WERI-Rb-1 (cell line): ENCODE data around the gene SPOCK1.

Experiments
- DNase-seq: peaks from one replicate; pipeline ENCODE4 v3.0.0-alpha.2; 2020
- H3K27ac ChIP-seq: fragments of 250-450 bp; sonication (Bioruptor Pico); 2 replicates; pipeline ENCODE4 v1.5.1; 2020; ENCODE audit warnings: mild to moderate bottlenecking, moderate library complexity
- H3K27me3 ChIP-seq: fragments of 250-450 bp; sonication (Bioruptor Pico); 2 replicates; pipeline ENCODE4 v1.5.1; 2021; ENCODE audit warnings: mild to moderate bottlenecking, low read depth, moderate library complexity; ENCODE audit not compliant: insufficient read depth, severe bottlenecking
- H3K36me3 ChIP-seq: fragments of 250-450 bp; sonication (Bioruptor Pico); 2 replicates; pipeline ENCODE4 v1.5.1; 2020; ENCODE audit warnings: mild to moderate bottlenecking, moderate library complexity
- H3K4me3 ChIP-seq: 2 replicates; pipeline ENCODE4 v1.5.1; 2011; ENCODE audit warnings: low read depth, mild to moderate bottlenecking, control low read depth, low read length
- H3K9me3 ChIP-seq: fragments of 250-450 bp; sonication (Bioruptor Pico); 2 replicates; pipeline ENCODE4 v1.5.1; 2021; ENCODE audit warnings: mild to moderate bottlenecking, moderate library complexity; ENCODE audit not compliant: severe bottlenecking
- TF ChIP-seq, protein P1 (sequence below): IDR thresholded peaks from 2 replicates; pipeline ENCODE4 v1.5.1; 2011; ENCODE audit warnings: low read depth, mild to moderate bottlenecking, control low read depth, inconsistent platforms, low read length

Gene SPOCK1

DNA sequence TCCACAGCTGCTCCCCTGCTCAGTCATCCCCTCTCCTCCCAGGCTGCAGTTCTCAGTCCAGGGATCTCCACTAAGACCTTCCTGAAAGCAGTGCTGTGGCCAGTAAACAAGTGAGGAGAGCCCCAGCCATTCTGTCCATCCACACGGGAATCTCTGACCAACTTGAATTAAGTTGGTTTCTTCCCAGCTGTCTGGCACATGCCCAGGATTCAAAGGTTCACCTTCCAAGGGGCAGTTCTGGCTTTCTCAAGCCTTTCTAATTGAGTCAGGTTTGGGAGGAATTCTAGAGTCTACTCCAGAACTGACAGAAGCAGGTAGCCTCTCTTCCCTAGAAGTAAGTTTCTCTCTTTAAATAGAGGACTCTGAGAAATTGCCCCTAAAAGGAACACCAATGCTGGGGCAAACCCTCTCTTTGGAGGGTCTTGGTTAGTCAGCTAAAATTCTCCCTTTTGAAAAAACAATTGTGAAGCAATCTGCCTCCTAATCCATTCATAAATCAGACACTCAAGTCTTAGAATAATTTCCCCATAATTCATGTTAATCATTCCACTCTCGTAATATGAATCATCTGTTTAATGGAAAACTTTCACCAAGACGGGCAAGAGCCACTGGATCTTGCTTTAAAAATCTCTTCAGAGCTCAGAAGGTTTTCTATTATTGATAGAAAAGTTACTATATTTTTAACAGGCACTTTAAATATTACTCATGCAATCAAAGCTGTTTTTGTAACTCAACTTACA is 133.8 kb downstream of the SPOCK1 start:
- DNase-seq, result no peak
- no peak overlapping the region for H3K27ac ChIP-seq
- no peaks in the 10 kb centered on the region for H3K9me3 ChIP-seq
- TF ChIP-seq, protein P1, sequence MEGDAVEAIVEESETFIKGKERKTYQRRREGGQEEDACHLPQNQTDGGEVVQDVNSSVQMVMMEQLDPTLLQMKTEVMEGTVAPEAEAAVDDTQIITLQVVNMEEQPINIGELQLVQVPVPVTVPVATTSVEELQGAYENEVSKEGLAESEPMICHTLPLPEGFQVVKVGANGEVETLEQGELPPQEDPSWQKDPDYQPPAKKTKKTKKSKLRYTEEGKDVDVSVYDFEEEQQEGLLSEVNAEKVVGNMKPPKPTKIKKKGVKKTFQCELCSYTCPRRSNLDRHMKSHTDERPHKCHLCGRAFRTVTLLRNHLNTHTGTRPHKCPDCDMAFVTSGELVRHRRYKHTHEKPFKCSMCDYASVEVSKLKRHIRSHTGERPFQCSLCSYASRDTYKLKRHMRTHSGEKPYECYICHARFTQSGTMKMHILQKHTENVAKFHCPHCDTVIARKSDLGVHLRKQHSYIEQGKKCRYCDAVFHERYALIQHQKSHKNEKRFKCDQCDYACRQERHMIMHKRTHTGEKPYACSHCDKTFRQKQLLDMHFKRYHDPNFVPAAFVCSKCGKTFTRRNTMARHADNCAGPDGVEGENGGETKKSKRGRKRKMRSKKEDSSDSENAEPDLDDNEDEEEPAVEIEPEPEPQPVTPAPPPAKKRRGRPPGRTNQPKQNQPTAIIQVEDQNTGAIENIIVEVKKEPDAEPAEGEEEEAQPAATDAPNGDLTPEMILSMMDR, result no peak
- H3K36me3 ChIP-seq, result no peaks in the 10 kb centered on the region
- no peaks in the 10 kb centered on the region for H3K27me3 ChIP-seq
- H3K4me3 ChIP-seq, result no peak overlapping the region

DNA sequence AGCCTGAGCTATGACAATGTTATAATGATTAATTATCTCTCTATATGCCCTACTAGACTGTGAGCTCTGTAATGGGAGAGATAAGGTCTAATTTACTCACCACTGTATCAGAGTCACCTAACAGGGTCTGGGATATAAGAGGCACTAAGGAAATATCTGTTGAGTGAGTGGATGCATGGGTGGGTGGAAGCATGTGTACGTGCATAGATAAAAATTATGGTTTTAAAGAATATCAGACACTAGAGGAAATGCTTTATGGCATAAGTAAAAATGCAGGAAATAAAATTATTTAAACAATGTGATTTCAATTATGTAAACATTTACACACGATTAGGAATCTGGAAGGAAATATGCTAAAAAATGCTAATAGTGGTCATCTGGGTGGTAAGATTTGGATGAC is 137.8 kb downstream of the SPOCK1 start:
- H3K27me3 ChIP-seq, result no peaks in the 10 kb centered on the region
- H3K27ac ChIP-seq, result no peak overlapping the region

DNA sequence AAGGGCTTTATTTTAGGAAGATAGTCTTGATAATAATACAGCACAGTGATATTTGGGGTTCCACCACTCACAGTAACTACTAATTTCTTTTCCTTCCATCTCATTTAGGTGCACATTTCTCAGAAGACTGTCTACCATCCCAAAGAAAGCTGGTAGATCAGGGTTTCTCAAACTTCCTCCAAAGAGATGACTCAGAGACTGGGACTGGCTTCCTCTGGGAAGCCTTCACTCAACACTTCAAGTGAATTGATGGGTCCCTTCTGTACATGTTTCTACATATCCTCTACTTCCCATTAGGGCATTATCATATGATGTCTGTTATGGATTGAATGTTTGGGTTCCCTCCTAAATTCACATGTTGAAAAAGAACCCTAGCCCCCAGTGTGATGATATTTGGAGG is 138.5 kb downstream of the SPOCK1 start:
- no peak for DNase-seq
- Histone ChIP-seq H3K27ac (no peak overlapping the region), H3K27me3 (peaks cover 6% of the 10 kb centered on the region), H3K36me3 (no peaks in the 10 kb centered on the region), H3K9me3 (no peaks in the 10 kb centered on the region), H3K4me3 (no peak overlapping the region)
- TF ChIP-seq, protein P1, result no peak

More for the DNA sequence above, 137.8 kb downstream of the SPOCK1 start:
- Histone ChIP-seq H3K4me3 (no peak overlapping the region), H3K36me3 (no peaks in the 10 kb centered on the region), H3K9me3 (no peaks in the 10 kb centered on the region)
- no peak for DNase-seq
- TF ChIP-seq, protein P1, result no peak

DNA sequence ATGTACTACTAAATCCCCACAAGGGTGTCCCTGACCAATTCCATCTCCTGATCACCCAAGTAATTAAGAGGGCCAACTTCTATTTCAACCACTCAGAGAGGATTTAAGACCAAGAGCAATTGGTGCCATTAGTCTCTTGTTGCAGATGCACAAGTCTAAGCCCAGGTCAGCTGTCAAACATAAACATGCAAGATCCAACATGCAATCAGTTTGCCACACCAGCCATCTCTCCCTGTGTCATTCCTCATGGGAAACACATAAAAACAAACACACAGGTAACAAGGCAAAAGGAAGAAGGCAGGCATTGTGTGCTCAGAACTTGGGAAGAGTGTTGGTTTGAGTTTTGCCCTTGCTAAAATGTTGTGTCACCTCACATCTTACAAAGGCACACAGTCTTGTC is 139.2 kb downstream of the SPOCK1 start:
- Histone ChIP-seq H3K27ac (no peak overlapping the region), H3K27me3 (peaks cover 7% of the 10 kb centered on the region), H3K4me3 (no peak overlapping the region), H3K9me3 (no peaks in the 10 kb centered on the region), H3K36me3 (no peaks in the 10 kb centered on the region)
- DNase-seq, result no peak
- TF ChIP-seq, protein P1, result no peak

DNA sequence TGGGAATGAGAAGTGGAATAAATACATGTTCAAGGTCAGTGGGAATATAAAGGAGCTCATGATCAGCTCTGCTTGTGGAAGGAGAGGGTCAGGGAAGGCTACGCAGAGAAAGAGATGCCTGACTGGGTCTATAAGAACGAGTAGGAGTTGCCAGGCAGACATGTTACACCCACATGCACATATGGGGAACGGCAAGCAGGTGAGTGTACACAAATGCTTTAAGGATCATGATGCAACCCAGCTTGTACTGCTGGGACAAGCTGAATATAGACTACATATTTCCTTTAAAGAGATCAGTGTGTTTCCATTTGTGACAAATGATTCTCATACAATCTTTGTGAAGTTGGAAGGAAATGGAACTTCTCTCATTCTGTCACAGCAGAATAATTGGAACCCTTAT is 141.7 kb downstream of the SPOCK1 start:
- Histone ChIP-seq H3K36me3 (no peaks in the 10 kb centered on the region), H3K4me3 (no peak overlapping the region), H3K9me3 (no peaks in the 10 kb centered on the region), H3K27ac (no peak overlapping the region), H3K27me3 (peaks cover 18% of the 10 kb centered on the region)
- DNase-seq, result no peak
- TF ChIP-seq, protein P1, result no peak

DNA sequence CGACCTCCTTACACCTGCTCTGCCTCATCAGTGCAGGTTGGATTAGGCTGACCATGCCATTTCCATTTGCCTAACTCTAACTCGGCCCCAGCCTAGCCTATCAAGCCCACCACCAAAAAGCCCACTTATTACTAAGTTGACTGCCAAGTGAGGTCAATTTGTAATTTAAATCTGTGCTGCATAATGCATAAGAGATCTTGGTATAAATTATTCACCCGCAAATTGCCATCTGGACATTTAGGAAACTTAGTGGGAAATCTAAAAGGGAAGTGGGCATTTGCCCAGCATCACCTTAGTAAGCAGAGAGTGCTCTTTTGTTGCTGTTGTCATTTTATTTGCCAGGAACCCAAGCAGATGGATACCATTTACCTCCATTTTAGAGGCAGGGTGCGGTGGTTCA is 143.0 kb downstream of the SPOCK1 start:
- DNase-seq, result no peak
- peaks cover 22% of the 10 kb centered on the region for H3K27me3 ChIP-seq
- H3K4me3 ChIP-seq, result no peak overlapping the region
- no peaks in the 10 kb centered on the region for H3K9me3 ChIP-seq
- no peaks in the 10 kb centered on the region for H3K36me3 ChIP-seq
- no peak overlapping the region for H3K27ac ChIP-seq
- TF ChIP-seq, protein P1, result no peak
